Endothelial cell (in vitro differentiated cells): ENCODE results near the gene XIRP2. TPM values are rescaled to one million over a fixed set of nuclear protein-coding genes. Genes with fewer than 3 reads are reported as not detected.

Experiments used
- DNase-seq: peaks from one replicate; pipeline ENCODE4 v3.0.0; 2021; ENCODE audit warnings: low spot score
- H3K27ac Mint-ChIP-seq: one replicate; pipeline ENCODE4 v1.8.0; 2021; ENCODE audit warnings: mixed read lengths, inconsistent platforms; ENCODE audit not compliant: unreplicated experiment
- H3K27me3 Mint-ChIP-seq: one replicate; pipeline ENCODE4 v1.8.0; 2021; ENCODE audit warnings: mild to moderate bottlenecking, moderate library complexity, mixed read lengths, inconsistent platforms; ENCODE audit not compliant: unreplicated experiment
- H3K36me3 Mint-ChIP-seq: one replicate; pipeline ENCODE4 v1.8.0; 2021; ENCODE audit warnings: mild to moderate bottlenecking, low read depth, mixed read lengths, inconsistent platforms; ENCODE audit not compliant: unreplicated experiment
- H3K4me1 Mint-ChIP-seq: one replicate; pipeline ENCODE4 v1.8.0; 2021; ENCODE audit warnings: mild to moderate bottlenecking, mixed read lengths, inconsistent platforms; ENCODE audit not compliant: unreplicated experiment
- H3K4me3 Mint-ChIP-seq: one replicate; pipeline ENCODE4 v1.8.0; 2021; ENCODE audit warnings: mild to moderate bottlenecking, mixed read lengths, inconsistent platforms; ENCODE audit not compliant: unreplicated experiment
- H3K9me3 Mint-ChIP-seq: one replicate; pipeline ENCODE4 v1.8.0; 2021; ENCODE audit warnings: mixed read lengths, inconsistent platforms; ENCODE audit not compliant: unreplicated experiment
- total RNA-seq: library from RNA; stranded (reverse); fragmentation: NEBNext Ultra II Directional; extraction: Animal tissue kit (Norgen Biotek cat#: 25700); gene quantifications from one replicate; pipeline ENCODE4 v1.2.1, GENCODE V29; 2021; ENCODE audit not compliant: unreplicated experiment
- TF ChIP-seq, protein P1 (sequence below): fragments of 200-600 bp; sonication (generic); IDR thresholded peaks from one replicate; pipeline ENCODE4 v1.5.0; 2021; ENCODE audit warnings: antibody characterized with exemption; ENCODE audit not compliant: unreplicated experiment

Gene XIRP2
- total RNA-seq, 1 donor from 2014 or later = 5.5 TPM

- H3K4me3 Mint-ChIP-seq = no peak overlapping the region
- H3K9me3 Mint-ChIP-seq = no peaks in the 10 kb centered on the region
- H3K27me3 Mint-ChIP-seq = no peaks in the 10 kb centered on the region
- H3K36me3 Mint-ChIP-seq = no peaks in the 10 kb centered on the region
- DNase-seq = no peak
- TF ChIP-seq, protein P1, sequence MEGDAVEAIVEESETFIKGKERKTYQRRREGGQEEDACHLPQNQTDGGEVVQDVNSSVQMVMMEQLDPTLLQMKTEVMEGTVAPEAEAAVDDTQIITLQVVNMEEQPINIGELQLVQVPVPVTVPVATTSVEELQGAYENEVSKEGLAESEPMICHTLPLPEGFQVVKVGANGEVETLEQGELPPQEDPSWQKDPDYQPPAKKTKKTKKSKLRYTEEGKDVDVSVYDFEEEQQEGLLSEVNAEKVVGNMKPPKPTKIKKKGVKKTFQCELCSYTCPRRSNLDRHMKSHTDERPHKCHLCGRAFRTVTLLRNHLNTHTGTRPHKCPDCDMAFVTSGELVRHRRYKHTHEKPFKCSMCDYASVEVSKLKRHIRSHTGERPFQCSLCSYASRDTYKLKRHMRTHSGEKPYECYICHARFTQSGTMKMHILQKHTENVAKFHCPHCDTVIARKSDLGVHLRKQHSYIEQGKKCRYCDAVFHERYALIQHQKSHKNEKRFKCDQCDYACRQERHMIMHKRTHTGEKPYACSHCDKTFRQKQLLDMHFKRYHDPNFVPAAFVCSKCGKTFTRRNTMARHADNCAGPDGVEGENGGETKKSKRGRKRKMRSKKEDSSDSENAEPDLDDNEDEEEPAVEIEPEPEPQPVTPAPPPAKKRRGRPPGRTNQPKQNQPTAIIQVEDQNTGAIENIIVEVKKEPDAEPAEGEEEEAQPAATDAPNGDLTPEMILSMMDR = no peak
- H3K4me1 Mint-ChIP-seq = no peaks in the 10 kb centered on the region
- no peak overlapping the region for H3K27ac Mint-ChIP-seq
These were observed 298.9 kb downstream of the XIRP2 start for GRCh38 chr2:167187049-167187727.

DNA sequence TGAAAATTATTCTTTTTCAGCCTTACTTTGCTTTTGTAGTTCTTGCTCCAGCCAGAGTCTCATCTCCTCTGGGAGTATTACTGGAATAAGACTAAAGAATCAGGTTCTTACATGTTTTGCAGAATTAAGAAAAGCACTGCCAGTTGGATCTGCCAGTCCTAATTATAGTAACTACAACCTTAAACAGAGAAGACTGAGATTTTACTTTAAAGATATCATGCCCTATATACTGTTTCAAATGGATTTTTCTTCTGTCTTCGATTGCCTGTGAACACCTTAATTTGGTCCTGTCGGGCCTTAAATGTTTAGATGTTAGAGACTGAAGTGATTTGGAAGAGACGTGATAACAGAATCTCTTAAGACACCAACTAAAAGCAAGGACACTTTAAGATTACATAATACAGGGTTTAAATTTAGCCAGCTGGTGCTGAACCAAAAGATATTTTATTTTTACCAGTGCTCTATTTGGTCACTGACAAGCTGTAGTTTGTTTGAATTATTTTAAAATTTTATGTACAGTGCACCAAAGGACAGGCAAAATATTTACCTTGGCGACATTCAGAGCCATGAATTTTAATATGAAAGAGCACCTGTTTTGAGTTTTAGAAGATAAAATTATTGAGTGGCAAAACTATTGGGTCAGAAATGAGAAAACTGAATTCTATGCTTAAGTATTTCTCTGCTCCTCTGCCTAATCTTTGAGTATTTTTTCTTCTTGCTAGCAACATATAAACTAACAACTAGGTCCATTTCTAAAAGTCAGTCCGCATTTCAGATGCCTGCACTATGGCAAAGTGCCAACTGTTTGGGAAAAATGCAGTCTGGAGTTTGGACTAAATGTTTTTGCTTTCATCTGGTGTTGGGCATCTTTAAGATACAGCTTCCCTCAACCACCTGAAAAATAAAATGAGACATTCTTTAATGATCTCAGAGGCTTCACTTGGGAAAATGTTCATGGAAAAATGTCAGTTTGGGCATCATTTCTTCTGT, 300.0 kb downstream of the XIRP2 start:
- Mint-ChIP-seq H3K36me3 (no peaks in the 10 kb centered on the region), H3K27me3 (no peaks in the 10 kb centered on the region), H3K4me1 (no peaks in the 10 kb centered on the region), H3K27ac (no peak overlapping the region), H3K4me3 (no peak overlapping the region), H3K9me3 (no peaks in the 10 kb centered on the region)
- TF ChIP-seq, protein P1 = no peak
- no peak for DNase-seq

- Mint-ChIP-seq H3K4me1 (no peaks in the 10 kb centered on the region), H3K27ac (no peak overlapping the region), H3K9me3 (no peaks in the 10 kb centered on the region), H3K27me3 (no peaks in the 10 kb centered on the region), H3K36me3 (no peaks in the 10 kb centered on the region), H3K4me3 (no peak overlapping the region)
- TF ChIP-seq, protein P1 = no peak
- DNase-seq = no peak
These were observed 301.8 kb downstream of the XIRP2 start for GRCh38 chr2:167190053-167190452.

GRCh38 chr2:167191588-167191987, 303.3 kb downstream of the XIRP2 start:
- Mint-ChIP-seq H3K27me3 (no peaks in the 10 kb centered on the region), H3K4me1 (peaks cover 12% of the 10 kb centered on the region), H3K27ac (no peak overlapping the region), H3K9me3 (no peaks in the 10 kb centered on the region), H3K4me3 (no peak overlapping the region), H3K36me3 (no peaks in the 10 kb centered on the region)
- DNase-seq = no peak
- TF ChIP-seq, protein P1 = no peak

- Mint-ChIP-seq H3K27me3 (no peaks in the 10 kb centered on the region), H3K9me3 (no peaks in the 10 kb centered on the region)
These were observed 304.6 kb downstream of the XIRP2 start for GRCh38 chr2:167192833-167193232.

More at GRCh38 chr2:167192833-167193232, 304.6 kb downstream of the XIRP2 start:
- TF ChIP-seq, protein P1 = no peak
- Mint-ChIP-seq H3K4me3 (no peak overlapping the region), H3K36me3 (no peaks in the 10 kb centered on the region), H3K4me1 (peaks cover 15% of the 10 kb centered on the region), H3K27ac (no peak overlapping the region)
- DNase-seq = no peak
